HepG2 (cell line): ENCODE measurements around the gene EMC9. TPM values are rescaled to one million over a fixed set of nuclear protein-coding genes. Genes with fewer than 3 reads are reported as not detected.

Source experiments
- ATAC-seq: fragments of 200-7000 bp; cut with Tn5 transposase; 3 replicates; pipeline ENCODE4 v1.9.1; 2020; ENCODE audit warnings: mild to moderate bottlenecking, moderate library complexity
- BruUV-seq: library from RNA; stranded (reverse); fragments of 400-500 nt; replicated peaks from 2 replicates; lab custom pipeline; 2021; lab: Mats Ljungman, UMichigan
- CTCF ChIA-PET: fragments of 300-600 bp; formaldehyde crosslinking; extraction: SDS; loops from one replicate; lab custom pipeline; 2021; ENCODE audit warnings: low total read pairs, inconsistent platforms, low intra/inter-chr PET ratio; lab: Yijun Ruan, JAX
- POLR2A ChIA-PET: fragments of 350-600 bp; sonication (Branson Sonifier 250); formaldehyde crosslinking; loops from one replicate; lab custom pipeline; 2020; ENCODE audit warnings: antibody characterized with exemption, inconsistent platforms; lab: Yijun Ruan, JAX
- DNase-seq: peaks from one replicate; pipeline ENCODE4 v3.0.0-alpha.2; 2015; ENCODE audit warnings: low spot score
- FAIRE-seq: peaks from 3 replicates; lab custom pipeline; 2011; peaks lifted over from hg19 to GRCh38; lab: Jason Lieb, UNC
- H2AFZ ChIP-seq: one replicate; pipeline ENCODE4 v1.6.1; 2011; ENCODE audit warnings: low read length, inconsistent platforms
- H3K27ac ChIP-seq: fragments of 300-600 bp; 3 replicates; pipeline ENCODE4 v1.8.0; 2011; ENCODE audit warnings: mixed run types, mild to moderate bottlenecking, mixed read lengths, low read length, inconsistent platforms; ENCODE audit not compliant: insufficient read depth; ENCODE audit errors: extremely low read length
- H3K27me3 ChIP-seq, 2 experiments: fragments of 200-600 bp in 1 of 2; 2 replicates in 1 of 2; 3 replicates in 1 of 2; pipeline versions ENCODE4 v1.6.0 to v1.8.0; 2011; ENCODE audit warnings: low read length in 2 of 2, mild to moderate bottlenecking in 2 of 2, moderate library complexity in 2 of 2, inconsistent platforms in 1 of 2; ENCODE audit not compliant: insufficient read depth in 2 of 2, control insufficient read depth in 1 of 2
- H3K36me3 ChIP-seq, 2 experiments: fragments of 200-600 bp in 1 of 2; replicated peaks in 1 of 2; 2 replicates in 1 of 2; 3 replicates in 1 of 2; pipeline versions ENCODE4 v1.5.1 to v1.8.0; 2011; ENCODE audit warnings: low read length in 2 of 2, inconsistent platforms in 1 of 2; ENCODE audit not compliant: insufficient read depth in 2 of 2, control insufficient read depth in 1 of 2
- H3K4me1 ChIP-seq: 2 replicates; pipeline ENCODE4 v1.5.1; 2012; ENCODE audit warnings: low read length, inconsistent platforms; ENCODE audit not compliant: insufficient read depth
- H3K4me2 ChIP-seq: 2 replicates; pipeline ENCODE4 v1.6.0; 2011; ENCODE audit warnings: low read depth, low read length, inconsistent platforms
- H3K4me3 ChIP-seq, 3 experiments: fragments of 200-600 bp in 1 of 3; sonication (generic), shearing (Covaris generic) in 1 of 3; replicated peaks in 1 of 3; 2 replicates each; pipeline ENCODE4 v1.5.1; 2011 to 2016; ENCODE audit warnings: low read length in 3 of 3, inconsistent platforms in 2 of 3, low read depth in 2 of 3, mild to moderate bottlenecking in 2 of 3, control low read depth in 1 of 3, mixed read lengths in 1 of 3; ENCODE audit not compliant: insufficient read depth in 1 of 3
- H3K79me2 ChIP-seq: one replicate; pipeline ENCODE4 v1.6.1; 2011; ENCODE audit warnings: low read length, inconsistent platforms; ENCODE audit not compliant: insufficient read depth
- H3K9ac ChIP-seq: 2 replicates; pipeline ENCODE4 v1.6.0; 2011; ENCODE audit warnings: mild to moderate bottlenecking, low read depth, low read length, inconsistent platforms; ENCODE audit not compliant: insufficient read depth
- H3K9me3 ChIP-seq: 2 replicates; pipeline ENCODE4 v1.5.1; 2012; ENCODE audit warnings: mild to moderate bottlenecking, low read length
- H4K20me1 ChIP-seq: 2 replicates; pipeline ENCODE4 v1.6.0; 2011; ENCODE audit warnings: inconsistent platforms, mild to moderate bottlenecking, low read length, moderate library complexity; ENCODE audit not compliant: insufficient read depth
- AGO2 ChIP-seq: fragments of 200-400 bp; formaldehyde crosslinking; optimal IDR thresholded peaks from 2 replicates; pipeline ENCODE3; 2017; ENCODE audit warnings: mild to moderate bottlenecking, low read depth, low read length, moderate library complexity
- ARID5B ChIP-seq: IDR thresholded peaks from 2 replicates; pipeline ENCODE4 v1.4.0; 2020; ENCODE audit warnings: mild to moderate bottlenecking, missing genetic modification reagents
- ISX ChIP-seq: sonication (generic); formaldehyde crosslinking; conservative IDR thresholded peaks from 2 replicates; pipeline ENCODE4 v1.5.0; 2020; ENCODE audit warnings: missing genetic modification reagents
- KDM4B ChIP-seq: sonication (generic); formaldehyde crosslinking; IDR thresholded peaks from 2 replicates; pipeline ENCODE4 v1.4.0; 2020; ENCODE audit warnings: missing genetic modification reagents
- MAFF ChIP-seq: IDR thresholded peaks from 2 replicates; pipeline ENCODE4 v1.6.1; 2011; ENCODE audit warnings: low read depth, low read length, improper control_type of control experiment
- MAFK ChIP-seq, 2 experiments: IDR thresholded peaks in 1 of 2; conservative IDR thresholded peaks in 1 of 2; 2 replicates each; pipeline ENCODE4 v1.6.1; 2011; ENCODE audit warnings: improper control_type of control experiment in 2 of 2, low read length in 2 of 2
- POLR2A ChIP-seq, 2 experiments: IDR thresholded peaks; 2 replicates each; pipeline ENCODE4 v1.6.1; 2011; ENCODE audit warnings: low read depth in 2 of 2, low read length in 2 of 2, mild to moderate bottlenecking in 1 of 2, moderate library complexity in 1 of 2; ENCODE audit not compliant: insufficient read depth in 1 of 2
- POLR2AphosphoS5 ChIP-seq: IDR thresholded peaks from 2 replicates; pipeline ENCODE4 v1.6.1; 2012; ENCODE audit warnings: low read depth, low read length
- RBM22 ChIP-seq: fragments of 200-400 bp; formaldehyde crosslinking; optimal IDR thresholded peaks from 2 replicates; pipeline ENCODE3; 2017; ENCODE audit warnings: mild to moderate bottlenecking, low read length, moderate library complexity
- RELA ChIP-seq: sonication (generic); formaldehyde crosslinking; IDR thresholded peaks from 2 replicates; pipeline ENCODE4 v1.4.0; 2020; ENCODE audit warnings: missing genetic modification reagents
- SSRP1 ChIP-seq: IDR thresholded peaks from 2 replicates; pipeline ENCODE4 v1.6.1; 2016; ENCODE audit warnings: control low read depth
- TCF12 ChIP-seq, 2 experiments: fragments of 450-650 bp in 1 of 2; sonication (generic) in 1 of 2; formaldehyde crosslinking in 1 of 2; IDR thresholded peaks; 2 replicates each; pipeline versions ENCODE4 v1.6.1 to v1.8.0; 2017 to 2022; ENCODE audit warnings: antibody characterized with exemption in 1 of 2, mild to moderate bottlenecking in 1 of 2, missing genetic modification reagents in 1 of 2, moderate library complexity in 1 of 2
- TRAFD1 ChIP-seq: sonication (generic); formaldehyde crosslinking; IDR thresholded peaks from 2 replicates; pipeline ENCODE4 v1.5.1; 2020; ENCODE audit warnings: missing genetic modification reagents, mild to moderate bottlenecking, borderline replicate concordance
- ZNF274 ChIP-seq: sonication (generic); formaldehyde crosslinking; IDR thresholded peaks from 2 replicates; pipeline ENCODE4 v1.5.1; 2020; ENCODE audit warnings: mild to moderate bottlenecking, missing genetic modification reagents
- ZNF3 ChIP-seq: IDR thresholded peaks from 2 replicates; pipeline ENCODE4 v1.7.0; 2017; ENCODE audit warnings: inconsistent platforms
- ZNF414 ChIP-seq: sonication (generic); formaldehyde crosslinking; IDR thresholded peaks from 2 replicates; pipeline ENCODE4 v1.5.0; 2020; ENCODE audit warnings: missing genetic modification reagents
- ZNF577 ChIP-seq: sonication (generic); formaldehyde crosslinking; IDR thresholded peaks from 2 replicates; pipeline ENCODE4 v1.4.0; 2020; ENCODE audit warnings: mild to moderate bottlenecking, low read depth, missing genetic modification reagents, borderline replicate concordance
- ZNF629 ChIP-seq: sonication (generic); formaldehyde crosslinking; conservative IDR thresholded peaks from 2 replicates; pipeline ENCODE4 v1.5.0; 2020; ENCODE audit warnings: missing genetic modification reagents
- ZSCAN30 ChIP-seq: sonication (generic); formaldehyde crosslinking; IDR thresholded peaks from 2 replicates; pipeline ENCODE4 v1.5.0; 2020; ENCODE audit warnings: mild to moderate bottlenecking, missing genetic modification reagents
- WGBS: methylation state at CpG from one replicate; pipeline ENCODE4 v1.1.6; 2017; ENCODE audit warnings: low lambda C conversion rate; 5-methylcytosine and 5-hydroxymethylcytosine counted together
- in situ Hi-C: cut with HindIII; loops from 2 replicates; pipeline ENCODE4 v1.10.0; 2017; ENCODE audit warnings: low pct_unique_long_range_greater_than_20kb; ENCODE audit not compliant: extremely low pct_ligation_motif_present
- intact Hi-C: fragments of 100-400 bp; cut with micrococcal nuclease; formaldehyde crosslinking; loops from one replicate; pipeline ENCODE4 v1.10.0; 2022; ENCODE audit not compliant: unreplicated experiment
- polyA plus RNA-seq, 8 experiments: library from polyadenylated mRNA; depleted of rRNA in 3 of 8; stranded (reverse) in 7 of 8; unstranded in 1 of 8; fragments of >200 nt; fragmentation: Illumina TruSeq in 4 of 8; extraction: Trizol in 4 of 8; gene quantifications; 2 replicates each; pipeline versions ENCODE4 v1.2.1 to v1.2.3, GENCODE V29; 2011 to 2016; ENCODE audit warnings: low read depth in 4 of 8, missing spikeins in 1 of 8, mixed read lengths in 1 of 8; ENCODE audit not compliant: insufficient read depth in 1 of 8
- total RNA-seq, 5 experiments: library from RNA; depleted of rRNA; stranded (reverse); fragments of >200 nt; fragmentation: Illumina TruSeq; extraction: Trizol; gene quantifications; 2 replicates each; pipeline ENCODE4 v1.2.3, GENCODE V29; 2016; ENCODE audit warnings: low read depth in 1 of 5

EMC9 gene
- total and polyA plus RNA-seq, 2 of the 13 experiments (the other 11 are each of a cell fraction or from before 2014, with no cell fraction given), result 60.5 to 78.7 TPM

- 89% methylated on average over 4 of the region's 4 CpGs for WGBS
- Histone ChIP-seq H3K27ac (peak overlapping the region; percentile 1), H3K9ac (no peak overlapping the region), H3K4me3 (no peak overlapping the region), H3K4me1 (peaks cover 61% of the 10 kb centered on the region), H3K36me3 (peaks cover 17 to 20% of the 10 kb centered on the region in 2 experiments), H3K9me3 (no peaks in the 10 kb centered on the region; the same call in 1 of the 2 replicates), H3K79me2 (peaks cover 2% of the 10 kb centered on the region), H3K27me3 (no peaks in the 10 kb centered on the region), H2AFZ (no peak overlapping the region), H4K20me1 (no peaks in the 10 kb centered on the region), H3K4me2 (no peak overlapping the region)
- in situ Hi-C loops (loop anchor here (25.0 kb wide), 1 partner anchor 1519 kb away; the partner anchor contains the start of genes ABHD4 and DAD1), intact Hi-C loops (no loop called here)
- no peak for DNase-seq
- no peak for FAIRE-seq
- no TSS peak for BruUV-seq
- CTCF ChIA-PET, result interaction anchor here (0.5 to 5.4 kb wide), 3 partner anchors 15 to 48 kb away, joined by 3 to 86 read pairs (median 3); no protein-coding TSS in a partner anchor
- no peak for ATAC-seq
- POLR2A ChIA-PET, result interaction anchor here (0.9 to 11.8 kb wide), 7 partner anchors 8 to 154 kb away, joined by 4 to 594 read pairs (median 52); partner anchors contain the start of genes DCAF11, DHRS4, EMC9 and NRL
- 0 out of 2 replicates have a peak, but pooled peaks have one; percentile 44 for TF ChIP-seq ZNF414 (CRISPR knock-in tag)
- TF ChIP-seq AGO2, result peak; percentile 42
- TF ChIP-seq MAFF, result peak; percentile 97
- no peak; the same call in 1 of the 2 replicates for TF ChIP-seq TCF12 (IDR thresholded peaks at IDR 0.05)
- TF ChIP-seq TCF12 (CRISPR knock-in tag; IDR thresholded peaks at IDR 0.05), result 0 out of 2 replicates have a peak, but pooled peaks have one; percentile 12
- TF ChIP-seq ZNF274 (CRISPR knock-in tag), result no peak
- TF ChIP-seq TRAFD1, result peak; percentile 13; the same call in 1 of the 2 replicates
- no peak for TF ChIP-seq ZNF577
- TF ChIP-seq KDM4B (CRISPR knock-in tag), result no peak
- peak; percentile 43 for TF ChIP-seq RBM22
- TF ChIP-seq SSRP1 (CRISPR knock-in tag), result peak; percentile 85
- peak; percentile 20; the same call in 1 of the 2 replicates for TF ChIP-seq POLR2AphosphoS5
- TF ChIP-seq ZNF3 (CRISPR knock-in tag), result no peak
- peak; percentile 97 to 98 for TF ChIP-seq MAFK (conservative IDR thresholded peaks at IDR 0.05 in 1 of 2, IDR thresholded peaks at IDR 0.05 in 1 of 2; ENCODE audit: low read length in 2 of 2)
- TF ChIP-seq ARID5B (CRISPR knock-in tag), result no peak
- 0 out of 2 replicates have a peak, but pooled peaks have one; percentile 4 for TF ChIP-seq RELA (CRISPR knock-in tag)
- peak in 1 of 2 experiments; percentile 34; a peak in 1 of 4 replicates for TF ChIP-seq POLR2A (IDR thresholded peaks at IDR 0.05; ENCODE audit: insufficient read depth in 1 of 2, low read depth in 2 of 2, low read length in 2 of 2)
- TF ChIP-seq ISX (CRISPR knock-in tag), result no peak
- TF ChIP-seq ZSCAN30 (CRISPR knock-in tag), result 0 out of 2 replicates have a peak, but pooled peaks have one; percentile 56
- peak; percentile 84 for TF ChIP-seq ZNF629 (CRISPR knock-in tag)
Observed at GRCh38 chr14:24106672-24107271, 34.6 kb downstream of the EMC9 start.
